Measurements from ENCODE around the gene PHF12. TPM values are rescaled to one million over a fixed set of nuclear protein-coding genes. Genes with fewer than 3 reads are reported as not detected.

PHF12 gene
- total RNA-seq, 1 experiment from 2014 or later = 35.7 TPM

GRCh38 chr17:28958820-28959455 is 7.6 kb upstream of the PHF12 start:
- no peaks in the 10 kb centered on the region for H3K9me3 ChIP-seq (ENCODE audit: control insufficient read depth in 1 of 2, insufficient read depth in 1 of 2, low read depth in 1 of 2, low read length in 2 of 2)
- peaks cover 0 to 1% of the 10 kb centered on the region in 2 experiments; a peak in 1 of 4 replicates for H3K4me1 ChIP-seq (ENCODE audit: control insufficient read depth in 1 of 2, insufficient read depth in 2 of 2, low read length in 2 of 2)
- CTCF ChIA-PET = no interaction called here
- RAD21 ChIA-PET (ENCODE audit: low non-redundant PET in 1 of 2, low total read pairs in 2 of 2, uncharacterized antibody in 2 of 2, unreplicated experiment in 2 of 2) = no interaction called here
- no peaks in the 10 kb centered on the region for H4K20me1 ChIP-seq (ENCODE audit: insufficient read depth)
- H3K9ac ChIP-seq (ENCODE audit: low read length) = no peak overlapping the region
- TF ChIP-seq EZH2 (IDR thresholded peaks at IDR 0.05) = no peak
- no peak for TF ChIP-seq RAD21 (IDR thresholded peaks at IDR 0.05; ENCODE audit: low read depth)
- no peak for TF ChIP-seq CEBPB (IDR thresholded peaks at IDR 0.05; ENCODE audit: low read depth)
- no peak for TF ChIP-seq ELF1 (IDR thresholded peaks at IDR 0.05; ENCODE audit: borderline replicate concordance, low read depth)
- TF ChIP-seq POLR2A (IDR thresholded peaks at IDR 0.05; ENCODE audit: borderline replicate concordance, extremely low read depth, insufficient read depth, insufficient read length) = no peak
- TF ChIP-seq ZFX (IDR thresholded peaks at IDR 0.05) = no peak
- no peak for TF ChIP-seq ZBTB33 (IDR thresholded peaks at IDR 0.05; ENCODE audit: extremely low read depth, insufficient replicate concordance, low read length)
- TF ChIP-seq POLR2AphosphoS5 (IDR thresholded peaks at IDR 0.05; ENCODE audit: low read depth, low read length) = no peak
- TF ChIP-seq JUND (IDR thresholded peaks at IDR 0.05) = no peak
- no peak for TF ChIP-seq TCF7L2 (IDR thresholded peaks at IDR 0.05; ENCODE audit: borderline replicate concordance, extremely low read depth, insufficient read depth, insufficient read length)
- no peak for TF ChIP-seq YY1 (IDR thresholded peaks at IDR 0.05; ENCODE audit: extremely low read depth, insufficient replicate concordance, low read depth, low read length)
- no peak for TF ChIP-seq FOSL1 (IDR thresholded peaks at IDR 0.05; ENCODE audit: low read depth)
- no peak for TF ChIP-seq ATF3 (IDR thresholded peaks at IDR 0.05)
- TF ChIP-seq SIN3A (IDR thresholded peaks at IDR 0.05; ENCODE audit: low read depth) = no peak
- no peak for TF ChIP-seq EZH2phosphoT487 (IDR thresholded peaks at IDR 0.05; ENCODE audit: borderline replicate concordance)
- TF ChIP-seq CTCF (IDR thresholded peaks at IDR 0.05 in 2 of 3, conservative IDR thresholded peaks at IDR 0.05 in 1 of 3; ENCODE audit: borderline replicate concordance in 1 of 3, insufficient read depth in 1 of 3, low read depth in 2 of 3, low read length in 2 of 3) = no peak
- TF ChIP-seq SP1 (IDR thresholded peaks at IDR 0.05; ENCODE audit: low read depth) = no peak
- TF ChIP-seq CBX3 (IDR thresholded peaks at IDR 0.05; ENCODE audit: low read depth) = no peak
- no peaks in the 10 kb centered on the region for H3K36me3 ChIP-seq (ENCODE audit: control insufficient read depth in 1 of 2, insufficient read depth in 2 of 2, low read length in 2 of 2)
- POLR2A ChIA-PET = no interaction called here
- BruUV-seq (replicated peaks) = no TSS peak
- H3K79me2 ChIP-seq (ENCODE audit: insufficient read depth, low read length) = no peaks in the 10 kb centered on the region
- intact Hi-C loops (cut with micrococcal nuclease) = no loop called here
- no peak overlapping the region for H2AFZ ChIP-seq (ENCODE audit: low read depth, low read length, poor library complexity, severe bottlenecking)
- H3K4me2 ChIP-seq (ENCODE audit: low read length) = no peak overlapping the region
- H3K9me2 ChIP-seq (ENCODE audit: insufficient read depth) = no peaks in the 10 kb centered on the region
- no peak overlapping the region for H3K4me3 ChIP-seq (replicated peaks in 1 of 2; ENCODE audit: low read depth in 1 of 2, low read length in 2 of 2)
- no peak for DNase-seq (ENCODE audit: low read depth, low spot score)
- H3K27me3 ChIP-seq (ENCODE audit: insufficient read depth, low read length) = 0 out of 2 replicates have a peak, but pooled peaks cover 6% of the 10 kb centered on the region
- no peak overlapping the region for H3K27ac ChIP-seq (ENCODE audit: low read depth, low read length)
- ATAC-seq = no peak
